GM18508 (cell line): ENCODE measurements around the gene ANO4.

Source experiments
- ATAC-seq: cut with Tn5 transposase; IDR thresholded peaks from one replicate; pipeline ENCODE4 v1.9.1; 2021; ENCODE audit warnings: moderate number of reproducible peaks; ENCODE audit not compliant: insufficient read depth, unreplicated experiment

The ANO4 gene

DNA sequence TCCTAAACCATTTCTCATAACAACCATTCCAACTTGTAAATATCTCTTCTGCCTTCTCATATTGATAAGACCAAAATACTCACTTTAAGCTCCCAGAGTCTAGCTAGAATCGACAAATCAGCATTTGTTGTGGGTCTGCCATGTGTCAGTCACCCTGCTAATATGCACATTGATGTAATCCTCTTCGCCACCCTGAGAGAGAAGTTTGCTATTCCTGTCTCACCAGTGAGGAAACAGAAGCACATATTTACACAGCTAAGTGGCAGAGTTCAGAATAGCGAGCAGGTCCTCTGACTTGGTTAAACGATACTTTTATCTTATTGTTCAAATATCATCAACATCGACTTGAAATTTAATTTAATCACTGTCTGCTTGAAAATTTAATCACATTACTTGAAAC lies 142.1 kb downstream of the ANO4 start:
- no peak for ATAC-seq

DNA sequence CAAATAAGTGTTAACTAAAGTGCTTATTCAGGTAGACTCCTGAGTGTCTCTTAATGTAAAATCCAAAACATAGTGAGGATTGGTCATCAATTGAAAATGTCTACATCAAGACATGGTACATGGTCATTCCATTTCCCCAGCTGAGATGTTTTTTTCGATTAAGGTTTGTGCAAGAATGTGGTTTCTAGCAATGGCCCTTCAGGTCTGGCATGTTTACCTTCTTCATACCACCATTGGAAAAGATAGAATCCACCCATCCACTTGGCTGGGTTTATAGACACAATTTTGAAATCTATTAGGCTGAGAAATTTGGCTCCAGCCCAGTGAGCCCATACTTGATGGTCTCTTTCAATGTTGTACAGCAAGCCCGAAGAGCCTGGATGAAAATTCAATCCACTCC lies 145.9 kb downstream of the ANO4 start:
- ATAC-seq, result no peak

- no peak for ATAC-seq
These were observed 148.6 kb downstream of the ANO4 start for GRCh38 chr12:100942984-100943749.

- no peak for ATAC-seq
These were observed 157.2 kb downstream of the ANO4 start for GRCh38 chr12:100951756-100952155.

GRCh38 chr12:100953217-100953616 lies 158.6 kb downstream of the ANO4 start:
- no peak for ATAC-seq

DNA sequence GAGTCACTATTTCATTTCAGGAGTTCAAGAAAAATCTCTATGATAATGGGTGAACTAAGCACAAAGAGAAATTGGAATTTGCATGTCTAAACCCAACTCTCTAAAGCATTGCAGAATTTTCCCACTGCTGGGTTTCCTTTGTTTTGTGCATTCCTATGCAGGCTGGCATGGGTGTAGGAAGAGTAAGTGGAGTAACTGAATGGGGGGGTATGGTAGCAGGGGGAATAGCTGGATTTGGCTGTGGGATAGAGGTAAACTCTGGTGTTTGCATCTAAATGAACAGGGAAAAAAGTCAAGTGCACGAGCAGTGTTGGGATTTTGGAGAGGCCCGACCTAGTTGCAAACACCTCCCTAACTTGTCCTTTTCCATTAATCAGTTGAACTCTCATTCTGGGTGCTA lies 159.1 kb downstream of the ANO4 start:
- no peak for ATAC-seq

- no peak for ATAC-seq
These were observed 159.5 kb downstream of the ANO4 start for GRCh38 chr12:100954118-100954517.

DNA sequence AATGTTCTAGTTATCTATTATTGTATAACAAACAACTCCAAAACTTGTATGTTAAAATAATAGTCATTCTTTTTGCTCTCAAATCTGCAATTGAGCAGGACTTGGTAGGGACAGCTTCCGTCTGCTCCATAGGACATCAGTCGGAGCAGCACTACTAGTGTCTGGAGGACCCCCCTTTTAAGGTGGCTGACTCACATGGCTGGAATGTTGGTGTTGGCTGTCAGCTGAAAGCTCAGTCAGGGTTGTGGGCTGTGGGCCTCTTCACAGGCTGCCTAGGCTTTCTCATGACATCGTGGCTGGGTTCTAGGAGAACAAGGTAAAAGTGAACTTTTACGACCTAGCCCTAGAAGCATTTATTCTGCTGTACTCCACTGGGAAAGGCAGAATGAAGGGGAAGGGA lies 160.6 kb downstream of the ANO4 start:
- ATAC-seq, result no peak

- ATAC-seq, result no peak
These were observed 161.8 kb downstream of the ANO4 start for GRCh38 chr12:100956311-100956852.

DNA sequence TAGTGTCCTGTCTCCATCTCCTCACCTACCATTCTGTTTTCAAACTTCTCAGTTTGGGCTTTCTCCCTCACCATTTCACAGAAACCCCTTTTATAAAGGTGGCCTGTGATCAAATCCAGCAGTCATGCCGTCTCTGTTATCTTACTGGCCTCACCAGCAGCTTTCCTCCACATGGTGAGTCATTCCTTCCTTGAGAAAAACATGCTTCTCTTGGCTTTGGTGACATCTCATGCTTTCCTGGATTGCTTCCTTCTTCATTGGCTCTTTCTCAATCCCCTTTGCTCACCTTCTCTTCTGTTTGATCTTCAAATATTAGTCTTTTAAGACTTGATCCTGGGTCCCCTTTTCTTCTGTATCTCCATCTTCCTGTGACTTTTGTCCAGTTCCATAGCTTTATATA lies 164.9 kb downstream of the ANO4 start:
- no peak for ATAC-seq

GRCh38 chr12:100962086-100962712 lies 167.6 kb downstream of the ANO4 start:
- no peak for ATAC-seq

DNA sequence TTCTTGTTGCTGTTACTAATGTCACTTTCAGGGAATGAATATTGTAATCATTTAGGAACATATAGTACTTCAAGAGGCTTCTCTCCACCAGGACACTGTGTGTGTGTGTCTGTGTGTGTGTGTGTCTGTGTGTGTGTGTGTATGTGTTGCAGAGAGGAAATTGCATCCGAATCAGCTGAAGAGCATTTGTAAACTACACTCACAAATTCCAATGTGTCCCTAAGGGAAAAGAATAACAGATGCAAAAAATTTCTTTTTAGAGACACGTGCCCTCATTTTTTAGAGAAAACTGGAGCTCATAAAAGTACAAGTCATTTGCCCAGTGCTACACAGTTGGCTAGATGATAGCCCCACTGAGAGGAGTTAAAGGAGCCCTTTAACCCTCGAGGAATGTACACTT lies 168.8 kb downstream of the ANO4 start:
- no peak for ATAC-seq

GRCh38 chr12:100964028-100964427 lies 169.5 kb downstream of the ANO4 start:
- no peak for ATAC-seq

GRCh38 chr12:100967189-100967588 lies 172.6 kb downstream of the ANO4 start:
- ATAC-seq, result no peak

DNA sequence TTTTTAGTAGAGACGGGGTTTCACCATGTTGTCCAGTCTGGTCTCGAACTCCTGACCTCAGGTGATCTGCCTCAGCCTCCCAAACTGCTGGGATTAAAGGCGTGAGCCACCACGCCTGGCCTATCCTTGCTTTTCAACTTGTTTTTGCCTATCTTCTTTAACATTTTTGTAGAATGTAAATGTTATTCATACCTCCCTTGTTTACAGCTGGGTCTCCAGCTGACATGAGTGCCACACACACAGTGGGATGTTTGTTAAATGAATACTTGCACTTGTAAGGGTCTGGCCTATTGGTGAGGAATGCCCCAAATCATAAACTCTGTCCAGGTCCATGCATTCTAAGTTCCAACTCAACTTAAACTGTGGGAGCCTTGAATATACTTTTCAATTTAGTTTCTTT lies 176.3 kb downstream of the ANO4 start:
- ATAC-seq, result no peak

DNA sequence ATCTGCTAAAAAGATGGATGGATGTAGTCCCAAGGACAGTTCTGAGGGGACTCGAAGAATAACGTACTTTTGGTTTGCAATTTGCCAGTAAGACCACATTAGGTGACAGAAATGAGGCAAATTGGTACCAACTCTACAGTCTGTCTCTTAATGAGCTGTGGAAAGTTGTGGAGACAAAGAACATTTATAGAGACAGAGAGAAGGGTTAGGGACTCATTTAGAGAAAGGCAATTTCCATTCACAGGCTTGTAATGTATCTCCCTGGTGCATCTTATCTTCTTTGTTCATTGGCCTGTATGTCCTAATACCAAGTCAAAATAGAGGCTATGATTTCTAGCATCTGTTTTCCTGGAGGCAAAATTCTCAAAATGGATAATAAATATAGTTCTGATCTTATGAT lies 177.5 kb downstream of the ANO4 start:
- ATAC-seq, result no peak

- no peak for ATAC-seq
These were observed 179.8 kb downstream of the ANO4 start for GRCh38 chr12:100974341-100974740.

DNA sequence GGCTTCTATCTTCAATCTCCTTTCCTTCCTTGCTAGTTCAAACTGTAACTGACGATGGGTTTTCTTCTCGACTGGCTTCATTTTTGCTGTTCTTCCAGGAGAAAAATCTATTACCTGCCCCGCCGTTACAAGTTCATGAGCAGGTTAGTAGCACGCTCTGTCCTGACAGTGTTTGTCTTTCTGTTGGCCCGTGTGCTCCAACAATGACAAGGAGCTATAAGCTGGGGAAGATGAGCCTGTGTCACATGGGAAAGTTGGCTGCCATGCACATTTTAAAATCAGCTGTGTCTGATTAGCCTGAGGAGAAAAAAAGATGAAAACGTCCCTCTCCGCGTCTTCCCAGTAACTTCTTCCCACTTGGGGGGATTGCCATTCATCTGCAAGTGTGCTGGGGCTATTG lies 180.2 kb downstream of the ANO4 start:
- ATAC-seq, result no peak

- ATAC-seq, result no peak
These were observed 182.2 kb downstream of the ANO4 start for GRCh38 chr12:100976735-100977134.

DNA sequence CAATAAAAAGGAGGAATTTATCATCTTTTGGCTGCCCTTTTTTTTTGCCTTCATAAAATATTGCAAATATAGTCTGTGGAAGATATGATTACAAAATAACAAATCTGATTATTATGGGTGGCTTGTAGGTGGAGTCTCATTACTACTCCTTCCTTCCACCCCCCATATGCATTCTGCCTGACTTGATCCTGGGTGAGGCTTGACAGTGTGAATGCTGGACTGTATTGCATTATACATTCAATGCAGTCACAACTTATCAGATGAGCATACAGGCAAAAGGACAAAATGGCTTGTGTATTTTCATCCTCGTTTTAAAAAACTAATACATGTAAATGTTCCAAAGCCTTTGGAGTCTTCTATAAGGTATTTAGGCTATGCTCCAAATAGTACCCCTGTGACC lies 186.3 kb downstream of the ANO4 start:
- no peak for ATAC-seq

- no peak for ATAC-seq
These were observed 188.1 kb downstream of the ANO4 start for GRCh38 chr12:100982511-100983183.
